Retinal pigment epithelial cell (primary cell): Measurements from ENCODE around the gene CCDC91.
A peak's percentile ranks its signal among the peaks of the same experiment; 100 is the strongest.

ENCODE experiments used
- DNase-seq: peaks from one replicate; pipeline ENCODE4 v3.0.0-alpha.2; 2010; ENCODE audit warnings: low read depth
- H3K4me3 ChIP-seq: 2 replicates; pipeline ENCODE4 v1.5.1; 2011; ENCODE audit warnings: mild to moderate bottlenecking, low read length, control low read depth, moderate library complexity
- CTCF ChIP-seq: conservative IDR thresholded peaks from 2 replicates; pipeline ENCODE4 v1.5.1; 2011; ENCODE audit warnings: low read depth, low read length, control low read depth, inconsistent platforms

Gene CCDC91

DNA sequence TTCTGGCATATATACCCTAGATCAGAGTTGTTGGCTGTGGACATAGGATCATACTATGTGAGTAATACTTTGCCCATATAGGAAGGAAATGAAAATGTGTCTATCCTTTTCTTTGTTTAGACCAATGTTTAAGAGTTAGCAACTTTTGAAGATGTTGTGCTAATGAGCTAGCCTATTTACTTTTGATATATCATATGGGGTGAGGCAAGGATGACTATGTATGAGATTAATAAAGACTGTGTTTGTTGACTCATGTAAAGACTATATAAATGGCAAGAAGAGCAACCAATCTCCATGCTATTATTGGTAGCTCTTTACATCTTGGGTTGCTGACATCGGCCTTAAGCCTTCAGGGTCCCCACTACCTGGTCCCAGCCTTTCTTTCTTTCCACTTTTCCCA, 289.4 kb downstream of the CCDC91 start:
- TF ChIP-seq CTCF = no peak
- no peak overlapping the region for H3K4me3 ChIP-seq
- DNase-seq = no peak

GRCh38 chr12:28484156-28484555, 293.9 kb downstream of the CCDC91 start:
- no peak for TF ChIP-seq CTCF
- DNase-seq = no peak
- no peak overlapping the region for H3K4me3 ChIP-seq

- no peak for TF ChIP-seq CTCF
- H3K4me3 ChIP-seq = no peak overlapping the region
- no peak for DNase-seq
These were observed 296.3 kb downstream of the CCDC91 start for GRCh38 chr12:28486521-28486920.

GRCh38 chr12:28489246-28489645, 299.0 kb downstream of the CCDC91 start:
- no peak for DNase-seq
- no peak for TF ChIP-seq CTCF

DNA sequence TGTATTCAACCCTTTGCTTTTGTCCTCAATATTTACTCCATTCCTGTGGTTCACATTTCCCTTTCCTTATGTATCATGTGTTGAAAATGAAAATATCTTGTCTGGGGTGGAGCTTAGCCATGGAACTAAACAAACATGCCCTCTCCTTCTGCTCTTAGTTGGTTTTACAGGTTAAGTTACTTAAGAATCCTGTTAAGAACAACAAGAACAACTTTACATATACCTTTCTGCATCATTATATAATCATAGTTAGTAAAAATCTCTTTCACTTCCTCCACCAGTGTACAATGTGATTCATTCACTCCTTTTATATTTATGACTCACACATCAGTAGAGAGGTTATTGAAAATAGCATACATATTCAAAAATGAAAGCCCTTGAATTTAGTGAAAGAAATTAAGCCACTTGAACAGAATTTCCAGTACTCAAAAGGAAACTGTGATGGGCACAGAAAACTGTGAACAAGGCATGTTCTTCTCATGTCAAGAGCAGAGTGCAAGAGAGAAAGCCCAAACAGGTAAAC, 307.7 kb downstream of the CCDC91 start:
- H3K4me3 ChIP-seq = no peak overlapping the region
- no peak for TF ChIP-seq CTCF
- DNase-seq = no peak

More at GRCh38 chr12:28489246-28489645, 299.0 kb downstream of the CCDC91 start:
- H3K4me3 ChIP-seq = no peak overlapping the region

DNA sequence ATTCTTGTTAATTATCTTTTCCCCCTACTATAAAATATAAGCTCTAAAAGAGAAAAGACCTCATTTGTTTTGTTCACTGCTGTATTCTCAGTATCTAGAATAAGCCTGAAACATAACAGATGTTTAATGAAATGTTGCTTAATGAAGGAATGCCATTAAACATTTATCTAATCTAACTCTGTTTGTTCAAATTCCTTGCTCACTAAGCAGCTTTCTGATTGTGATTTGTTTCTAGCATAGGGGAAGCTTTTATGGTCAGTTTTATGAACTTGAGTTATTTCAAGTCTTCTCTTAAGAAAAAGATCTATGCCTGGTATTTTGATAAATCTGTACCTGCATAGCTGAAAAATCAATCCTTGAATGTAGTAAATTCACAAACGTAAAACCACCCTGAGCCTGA, 308.6 kb downstream of the CCDC91 start:
- no peak for TF ChIP-seq CTCF
- DNase-seq = peak; percentile 43
- H3K4me3 ChIP-seq = no peak overlapping the region

DNA sequence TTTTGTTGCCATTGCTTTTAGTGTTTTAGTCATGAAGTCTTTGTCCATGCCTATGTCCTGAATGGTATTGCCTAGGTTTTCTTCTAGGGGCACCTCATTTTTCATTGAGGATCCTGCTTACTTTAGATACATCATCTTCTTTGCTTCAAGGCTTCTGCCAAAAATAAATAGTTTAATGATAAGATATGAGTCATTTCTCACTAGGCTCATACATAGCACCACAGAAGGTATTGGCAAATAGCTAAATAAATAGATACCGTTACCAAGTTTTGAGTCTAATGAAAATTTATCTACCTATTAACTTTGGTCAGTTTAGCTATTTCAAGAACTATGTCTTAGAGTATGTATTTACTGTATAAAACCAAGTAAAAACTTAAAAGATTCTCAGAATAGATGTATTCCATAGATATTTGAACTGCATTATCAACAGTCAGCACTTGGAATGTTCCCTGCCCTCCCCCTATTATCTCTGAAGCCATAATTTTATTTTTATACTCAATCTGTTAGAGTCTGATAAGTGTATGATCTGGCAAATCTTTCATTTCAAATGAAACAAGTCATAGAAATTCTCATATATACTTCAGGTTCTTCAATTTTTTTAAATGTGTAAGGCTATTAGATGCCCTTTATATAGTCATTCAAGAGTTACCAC, 310.2 kb downstream of the CCDC91 start:
- DNase-seq = no peak
- no peak overlapping the region for H3K4me3 ChIP-seq
- TF ChIP-seq CTCF = no peak
